Subcutaneous adipose tissue (tissue), 4 donors: ENCODE results near the gene KCNE5. TPM values are rescaled to one million over a fixed set of nuclear protein-coding genes. Genes with fewer than 3 reads are reported as not detected.

Experiments
- CTCF ChIP-seq: fragments of 450-650 bp; IDR thresholded peaks from one replicate; pipeline ENCODE4 v1.5.1; 2016; ENCODE audit warnings: low read depth, mild to moderate bottlenecking, control low read depth, antibody characterized with exemption, moderate library complexity
- small RNA-seq: library from RNA; depleted of rRNA; stranded (forward); fragments of <200 nt; gene quantifications from one replicate; pipeline ENCODE3, GENCODE V24; 2016
- total RNA-seq, 4 donors: library from RNA; depleted of rRNA; stranded (reverse); fragments of >200 nt; gene quantifications; one replicate each; pipeline ENCODE4 v1.1.0, GENCODE V29; 2016

Gene KCNE5
- total RNA-seq, 4 donors from 2014 or later: 1.0 TPM; not detected in 3

DNA sequence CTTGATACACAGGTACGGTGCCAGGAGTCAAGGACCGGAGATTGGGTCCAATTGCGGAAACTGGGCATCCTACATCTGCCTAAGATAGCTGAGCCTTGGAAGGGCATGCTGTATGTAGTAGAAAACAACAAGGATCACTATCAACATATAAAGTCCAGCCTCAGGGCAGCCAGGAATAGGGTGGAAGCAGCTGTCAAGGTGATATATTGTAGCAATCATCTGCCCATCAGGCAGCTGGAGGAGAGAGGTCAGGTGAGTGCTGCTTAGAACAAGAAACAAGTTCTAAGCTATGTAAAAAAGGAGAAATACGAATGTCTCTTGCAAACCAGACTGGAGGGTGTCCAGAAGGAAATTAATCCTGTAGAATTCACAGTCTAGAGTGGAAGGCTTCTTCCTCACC, 34.8 kb downstream of the KCNE5 start:
- TF ChIP-seq CTCF: no peak

DNA sequence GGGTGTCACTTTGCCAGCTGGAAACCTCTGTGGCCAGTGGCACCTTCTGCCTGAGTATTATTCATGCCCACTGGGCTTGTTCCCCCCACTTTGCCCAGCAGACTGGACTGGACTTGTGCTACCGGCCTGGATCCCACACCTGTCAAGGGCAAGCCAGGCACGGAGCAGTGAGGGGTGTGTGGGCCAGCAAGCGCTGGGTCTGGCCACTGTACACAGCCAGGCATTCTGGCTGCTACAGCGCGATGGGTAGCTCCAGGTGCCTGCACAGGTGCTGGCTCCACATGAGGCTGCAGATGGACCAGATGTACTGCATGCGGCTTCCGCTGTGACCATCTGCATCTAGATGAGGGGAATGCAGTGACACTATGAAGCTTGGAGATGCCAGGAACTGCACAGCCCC, 39.5 kb downstream of the KCNE5 start:
- TF ChIP-seq CTCF: no peak

- TF ChIP-seq CTCF: no peak
Measured at GRCh38 chrX:109578916-109579315, 46.1 kb downstream of the KCNE5 start.

- no peak for TF ChIP-seq CTCF
Measured at GRCh38 chrX:109577055-109577454, 47.9 kb downstream of the KCNE5 start.

Small RNA genes within 50 kb of the gene (small RNA-seq; reads per million reads assigned to genes)
- not detected for gene AL118496.2

Other genes with a start within 250 kb of the KCNE5 start
- gene GUCY2F, start 143.1 kb downstream of the KCNE5 start, total RNA-seq: under 1 TPM in 1 of 4 donors, not detected in 3; 0.17 TPM
- 10 to 100 TPM in 3 of 4 donors, 1 to 10 TPM in 1; 10.0 to 20.7 (median 12.1) TPM for gene NXT2, start 88.3 kb downstream of the KCNE5 start, total RNA-seq
- 100 to 1,000 TPM in 1 of 4 donors, 10 to 100 TPM in 3; 85.9 to 192 (median 92.9) TPM for gene ACSL4, start 108.1 kb upstream of the KCNE5 start, total RNA-seq